Measurements from ENCODE around the gene TREH. TPM values are rescaled to one million over a fixed set of nuclear protein-coding genes. Genes with fewer than 3 reads are reported as not detected.

The TREH gene
- total and polyA plus RNA-seq, 2 donors from 2014 or later = 1.0 to 10.2 TPM

DNA sequence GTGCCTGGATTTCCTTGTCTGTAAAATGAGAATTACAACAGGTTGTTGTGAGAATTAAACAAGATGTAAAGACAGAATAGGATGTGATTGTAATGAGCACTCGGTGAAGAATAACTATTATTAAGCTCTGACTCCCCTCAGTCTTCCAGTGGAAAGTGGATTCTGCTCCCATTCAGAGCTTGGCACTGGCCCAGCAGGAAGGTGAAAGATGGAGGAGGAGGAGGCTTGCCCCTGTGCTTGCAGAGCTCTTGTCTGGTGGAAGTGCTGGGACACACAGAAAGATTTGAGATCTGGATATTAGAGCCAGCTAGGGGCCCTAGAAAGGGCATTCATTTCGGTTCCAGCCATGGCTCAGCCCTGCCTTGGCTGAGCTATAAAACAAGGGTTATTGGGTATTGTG is 43.8 kb downstream of the TREH start:
- peaks cover 2 to 23% (median 17%) of the 10 kb centered on the region in 3 donors for H3K4me1 ChIP-seq (ENCODE audit: control insufficient read depth in 2 of 3, insufficient read depth in 2 of 3, low read depth in 1 of 3, low read length in 3 of 3)
- peaks cover 3 to 32% (median 7%) of the 10 kb centered on the region in 3 donors for H3K36me3 ChIP-seq (ENCODE audit: control insufficient read depth in 2 of 3, insufficient read depth in 3 of 3, low read length in 3 of 3)
- H3K27ac ChIP-seq (ENCODE audit: low read depth in 2 of 2, low read length in 2 of 2) = peak overlapping the region; percentile 41 to 72
- H3K4me3 ChIP-seq (ENCODE audit: low read length in 3 of 3) = no peak overlapping the region
- no peak overlapping the region for H3K9ac ChIP-seq (ENCODE audit: low read length in 3 of 3)
- intact Hi-C loops (cut with DNase I) = no loop called here
- TF ChIP-seq, protein P1, sequence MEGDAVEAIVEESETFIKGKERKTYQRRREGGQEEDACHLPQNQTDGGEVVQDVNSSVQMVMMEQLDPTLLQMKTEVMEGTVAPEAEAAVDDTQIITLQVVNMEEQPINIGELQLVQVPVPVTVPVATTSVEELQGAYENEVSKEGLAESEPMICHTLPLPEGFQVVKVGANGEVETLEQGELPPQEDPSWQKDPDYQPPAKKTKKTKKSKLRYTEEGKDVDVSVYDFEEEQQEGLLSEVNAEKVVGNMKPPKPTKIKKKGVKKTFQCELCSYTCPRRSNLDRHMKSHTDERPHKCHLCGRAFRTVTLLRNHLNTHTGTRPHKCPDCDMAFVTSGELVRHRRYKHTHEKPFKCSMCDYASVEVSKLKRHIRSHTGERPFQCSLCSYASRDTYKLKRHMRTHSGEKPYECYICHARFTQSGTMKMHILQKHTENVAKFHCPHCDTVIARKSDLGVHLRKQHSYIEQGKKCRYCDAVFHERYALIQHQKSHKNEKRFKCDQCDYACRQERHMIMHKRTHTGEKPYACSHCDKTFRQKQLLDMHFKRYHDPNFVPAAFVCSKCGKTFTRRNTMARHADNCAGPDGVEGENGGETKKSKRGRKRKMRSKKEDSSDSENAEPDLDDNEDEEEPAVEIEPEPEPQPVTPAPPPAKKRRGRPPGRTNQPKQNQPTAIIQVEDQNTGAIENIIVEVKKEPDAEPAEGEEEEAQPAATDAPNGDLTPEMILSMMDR (IDR thresholded peaks at IDR 0.05; ENCODE audit: borderline replicate concordance, extremely low read depth, insufficient read depth) = no peak
- no peaks in the 10 kb centered on the region for H3K27me3 ChIP-seq (ENCODE audit: control insufficient read depth, insufficient read depth, low read length)
- H3K9me3 ChIP-seq (ENCODE audit: control insufficient read depth in 2 of 3, insufficient read depth in 1 of 3, low read length in 3 of 3) = no peaks in the 10 kb centered on the region
- FAIRE-seq = no peak
- DNase-seq = no peak

DNA sequence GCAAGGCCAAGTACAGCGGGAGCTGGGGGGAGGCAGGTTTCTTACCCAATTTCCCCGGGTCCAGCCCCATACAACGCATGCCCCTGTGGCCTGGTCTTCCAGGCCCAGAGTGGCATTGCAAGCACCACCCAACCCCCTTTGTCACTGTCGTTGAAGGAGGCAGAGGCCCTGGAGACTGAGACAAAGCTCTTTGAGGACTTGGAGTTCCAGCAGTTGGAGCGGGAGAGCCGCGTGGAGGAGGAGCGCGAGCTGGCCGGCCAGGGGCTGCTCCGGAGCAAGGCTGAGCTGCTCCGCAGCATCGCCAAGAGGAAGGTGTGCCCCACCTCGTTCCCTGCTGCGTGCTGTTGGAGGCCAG is 44.2 kb downstream of the TREH start:
- TF ChIP-seq, protein P1 (IDR thresholded peaks at IDR 0.05; ENCODE audit: borderline replicate concordance, extremely low read depth, insufficient read depth) = no peak
- DNase-seq = peak in 3 of 5 donors; percentile 37 to 72 (median 60)
- intact Hi-C loops (cut with DNase I) = no loop called here
- Histone ChIP-seq H3K27ac (ENCODE audit: low read depth in 2 of 2, low read length in 2 of 2) (peak overlapping the region; percentile 41 to 72), H3K4me1 (ENCODE audit: control insufficient read depth in 2 of 3, insufficient read depth in 2 of 3, low read depth in 1 of 3, low read length in 3 of 3) (peaks cover 2 to 19% (median 13%) of the 10 kb centered on the region in 3 donors), H3K9ac (ENCODE audit: low read length in 3 of 3) (no peak overlapping the region), H3K9me3 (ENCODE audit: control insufficient read depth in 2 of 3, insufficient read depth in 1 of 3, low read length in 3 of 3) (no peaks in the 10 kb centered on the region), H3K36me3 (ENCODE audit: control insufficient read depth in 2 of 3, insufficient read depth in 3 of 3, low read length in 3 of 3) (peaks cover 5 to 29% (median 7%) of the 10 kb centered on the region in 3 donors), H3K4me3 (ENCODE audit: low read length in 3 of 3) (peak overlapping the region in 2 of 3 donors; percentile 3 to 39), H3K27me3 (ENCODE audit: control insufficient read depth, insufficient read depth, low read length) (no peaks in the 10 kb centered on the region)
- no peak for FAIRE-seq

DNA sequence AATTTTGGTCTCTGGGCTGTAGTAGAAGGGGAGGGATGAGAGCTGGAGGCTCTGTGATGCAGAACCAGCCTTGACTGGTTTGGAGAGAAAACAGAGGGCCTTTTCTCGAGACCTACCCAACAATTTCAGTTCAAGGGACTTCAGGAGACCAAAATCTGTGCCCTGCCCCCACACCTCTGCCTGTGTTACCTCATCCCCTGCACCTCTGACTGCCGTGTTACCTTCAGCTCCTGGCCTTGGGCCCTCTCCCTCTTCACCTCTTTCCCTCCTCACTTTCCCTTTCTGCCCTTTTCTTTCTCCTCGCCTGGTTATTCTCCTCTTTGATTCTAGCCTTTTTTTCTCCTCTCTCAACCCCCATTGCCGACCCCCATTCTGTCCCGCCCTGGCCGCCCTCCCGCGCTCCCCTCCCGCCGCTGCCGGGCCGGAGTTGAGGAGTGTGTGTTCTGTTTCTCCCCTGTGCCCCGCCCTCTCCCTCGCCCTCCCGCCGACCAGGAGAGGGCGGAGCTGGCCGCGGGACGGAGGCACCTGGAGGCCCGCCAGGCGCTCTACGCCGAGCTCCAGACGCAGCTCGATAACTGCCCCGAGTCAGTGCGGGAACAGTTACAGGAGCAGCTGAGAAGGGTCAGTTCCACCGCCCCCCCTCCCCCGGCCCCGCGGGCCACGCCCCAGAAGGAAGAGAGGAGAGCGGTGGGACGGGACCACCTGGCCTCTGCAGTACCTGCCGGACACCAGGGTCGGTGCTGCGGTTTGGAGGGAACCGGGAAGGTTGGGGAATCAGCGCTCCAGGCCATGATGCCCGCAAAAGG is 44.8 kb downstream of the TREH start:
- DNase-seq = peak; percentile 83 to 94 (median 89)
- Histone ChIP-seq H3K4me3 (ENCODE audit: low read length in 3 of 3) (peak overlapping the region; percentile 28 to 39 (median 30)), H3K36me3 (ENCODE audit: control insufficient read depth in 2 of 3, insufficient read depth in 3 of 3, low read length in 3 of 3) (peaks cover 5 to 25% (median 7%) of the 10 kb centered on the region in 3 donors), H3K27me3 (ENCODE audit: control insufficient read depth, insufficient read depth, low read length) (no peaks in the 10 kb centered on the region), H3K4me1 (ENCODE audit: control insufficient read depth in 2 of 3, insufficient read depth in 2 of 3, low read depth in 1 of 3, low read length in 3 of 3) (peaks cover 2 to 15% (median 13%) of the 10 kb centered on the region in 3 donors), H3K9ac (ENCODE audit: low read length in 3 of 3) (peak overlapping the region in 1 of 3 donors; percentile 20), H3K27ac (ENCODE audit: low read depth in 2 of 2, low read length in 2 of 2) (peak overlapping the region; percentile 41 to 72), H3K9me3 (ENCODE audit: control insufficient read depth in 2 of 3, insufficient read depth in 1 of 3, low read length in 3 of 3) (no peaks in the 10 kb centered on the region)
- no peak for FAIRE-seq
- intact Hi-C loops (cut with DNase I) = no loop called here
- TF ChIP-seq, protein P1 (IDR thresholded peaks at IDR 0.05; ENCODE audit: borderline replicate concordance, extremely low read depth, insufficient read depth) = peak; percentile 23

Measured in kidney (tissue), 14 donors.